Measurements from ENCODE around the gene SNRNP70. TPM values are rescaled to one million over a fixed set of nuclear protein-coding genes. Genes with fewer than 3 reads are reported as not detected.

SNRNP70 gene
- polyA plus RNA-seq, 3 donors: 27.4 to 360 (median 40.4) TPM

- H3K4me3 ChIP-seq (replicated peaks in 1 of 3; ENCODE audit: low read depth in 2 of 3, low read length in 3 of 3): no peak overlapping the region
- WGBS (ENCODE audit: insufficient coverage): 45% methylated on average over 3 of the region's 4 CpGs
- peaks cover 0 to 3% of the 10 kb centered on the region in 2 donors for H3K36me3 Mint-ChIP-seq
- no peaks in the 10 kb centered on the region for H3K36me3 ChIP-seq (replicated peaks in 1 of 2; ENCODE audit: control insufficient read depth in 1 of 2, insufficient read depth in 2 of 2, low read length in 2 of 2)
- peaks cover 12 to 14% of the 10 kb centered on the region in 2 donors for H3K9me3 ChIP-seq (replicated peaks in 1 of 2; ENCODE audit: control insufficient read depth in 1 of 2, insufficient read depth in 1 of 2, low read length in 2 of 2)
- H3K9me3 Mint-ChIP-seq: peaks cover 12 to 22% (median 16%) of the 10 kb centered on the region in 7 donors
- H3K9ac ChIP-seq (ENCODE audit: insufficient read depth, low read length, poor library complexity, severe bottlenecking): no peak overlapping the region
- peaks cover 13 to 54% of the 10 kb centered on the region in 2 donors for H3K27me3 ChIP-seq (ENCODE audit: control insufficient read depth in 2 of 2, insufficient read depth in 2 of 2, low read length in 2 of 2)
- no peak for TF ChIP-seq CTCF (IDR thresholded peaks at IDR 0.05)
- H4K20me1 ChIP-seq (ENCODE audit: insufficient read depth, low read length): no peaks in the 10 kb centered on the region
- H3K4me1 Mint-ChIP-seq: peaks cover 34% of the 10 kb centered on the region
- intact Hi-C loops (cut with micrococcal nuclease): no loop called here
- peaks cover 56 to 87% (median 74%) of the 10 kb centered on the region in 3 donors for H3K27me3 Mint-ChIP-seq (ENCODE audit: low read depth in 3 of 3)
- no peaks in the 10 kb centered on the region for H3K79me2 ChIP-seq (ENCODE audit: insufficient read depth, low read length)
- peak overlapping the region in 1 of 2 donors; percentile 29 for H3K4me3 Mint-ChIP-seq
- H3K4me1 ChIP-seq (ENCODE audit: control insufficient read depth in 1 of 2, insufficient read depth in 2 of 2, low read length in 2 of 2): peaks cover 18 to 43% of the 10 kb centered on the region in 2 donors
- no peak overlapping the region for H3K27ac ChIP-seq (ENCODE audit: low read depth in 1 of 2, low read length in 2 of 2)
- no peak overlapping the region for H2AFZ ChIP-seq (ENCODE audit: insufficient read depth, low read depth, low read length, poor library complexity, severe bottlenecking)
- H3K27ac Mint-ChIP-seq: peak overlapping the region in 1 of 7 donors; percentile 24
- DNase-seq: no peak
- no peak overlapping the region for H3K4me2 ChIP-seq (replicated peaks; ENCODE audit: extremely low read depth, low read length, poor library complexity, severe bottlenecking)
Measured at GRCh38 chr19:49155820-49156346, 70.6 kb downstream of the SNRNP70 start.

- H3K79me2 ChIP-seq (ENCODE audit: insufficient read depth, low read length): no peaks in the 10 kb centered on the region
- peaks cover 8 to 30% of the 10 kb centered on the region in 2 donors for H3K4me1 ChIP-seq (ENCODE audit: control insufficient read depth in 1 of 2, insufficient read depth in 2 of 2, low read length in 2 of 2)
- TF ChIP-seq CTCF (IDR thresholded peaks at IDR 0.05): no peak
- peaks cover 7 to 39% of the 10 kb centered on the region in 2 donors for H3K27me3 ChIP-seq (ENCODE audit: control insufficient read depth in 2 of 2, insufficient read depth in 2 of 2, low read length in 2 of 2)
- WGBS (ENCODE audit: insufficient coverage): under 1% methylated on average over 26 of the region's 41 CpGs
- Mint-ChIP-seq H3K27ac (peak within 1 kb of the TSS in 2 of 7 donors; percentile 24 to 65), H3K4me3 (peak within 1 kb of the TSS; percentile 75 to 96), H3K27me3 (ENCODE audit: low read depth in 3 of 3) (peaks cover 42 to 70% (median 65%) of the 10 kb centered on the region in 3 donors), H3K9me3 (peaks cover 2 to 9% (median 6%) of the 10 kb centered on the region in 7 donors), H3K4me1 (peaks cover 23% of the 10 kb centered on the region), H3K36me3 (no peaks in the 10 kb centered on the region)
- no peak within 1 kb of the TSS for H3K27ac ChIP-seq (ENCODE audit: low read depth in 1 of 2, low read length in 2 of 2)
- peak within 1 kb of the TSS; percentile 62 to 84 (median 69) for H3K4me3 ChIP-seq (replicated peaks in 1 of 3; ENCODE audit: low read depth in 2 of 3, low read length in 3 of 3)
- intact Hi-C loops (cut with micrococcal nuclease): no loop called here
- peak within 1 kb of the TSS; percentile 81 for H2AFZ ChIP-seq (ENCODE audit: insufficient read depth, low read depth, low read length, poor library complexity, severe bottlenecking)
- H3K9ac ChIP-seq (ENCODE audit: insufficient read depth, low read length, poor library complexity, severe bottlenecking): peak within 1 kb of the TSS; percentile 53
- no peak for DNase-seq
- no peaks in the 10 kb centered on the region for H4K20me1 ChIP-seq (ENCODE audit: insufficient read depth, low read length)
- H3K4me2 ChIP-seq (replicated peaks; ENCODE audit: extremely low read depth, low read length, poor library complexity, severe bottlenecking): peak within 1 kb of the TSS; percentile 94
- no peaks in the 10 kb centered on the region for H3K36me3 ChIP-seq (replicated peaks in 1 of 2; ENCODE audit: control insufficient read depth in 1 of 2, insufficient read depth in 2 of 2, low read length in 2 of 2)
- no peaks in the 10 kb centered on the region for H3K9me3 ChIP-seq (replicated peaks in 1 of 2; ENCODE audit: control insufficient read depth in 1 of 2, insufficient read depth in 1 of 2, low read length in 2 of 2)
Measured at GRCh38 chr19:49157445-49158224, 72.4 kb downstream of the SNRNP70 start, which contains the start of gene TRPM4. Gene TRPM4 (plus strand): TSS chr19:49157792. CDS start chr19:49157867, 75 bp downstream.

Small RNA genes lying within 50 kb of the gene (small RNA-seq; reads per million reads assigned to genes)
- not detected for gene RN7SL708P (ENCODE audit: insufficient read length, low read depth)

Other genes starting within 250 kb of the SNRNP70 start
- not detected for gene HSD17B14, start 249.0 kb upstream of the SNRNP70 start, polyA plus RNA-seq
- gene PLEKHA4, start 216.8 kb upstream of the SNRNP70 start, polyA plus RNA-seq: 1 to 10 TPM in 2 of 3 donors, under 1 TPM in 1; 0.69 to 1.5 (median 1.1) TPM
- gene PPP1R15A, start 213.0 kb upstream of the SNRNP70 start, polyA plus RNA-seq: 100 to 1,000 TPM; 127 to 745 (median 169) TPM
- gene TULP2, start 186.7 kb upstream of the SNRNP70 start, polyA plus RNA-seq: not detected
- gene NUCB1, start 185.1 kb upstream of the SNRNP70 start, polyA plus RNA-seq: 100 to 1,000 TPM in 2 of 3 donors, 10 to 100 TPM in 1; 80.9 to 178 (median 108) TPM
- under 1 TPM in 1 of 3 donors, not detected in 2; 0.38 TPM for gene DHDH, start 151.8 kb upstream of the SNRNP70 start, polyA plus RNA-seq
- gene BAX, start 130.6 kb upstream of the SNRNP70 start, polyA plus RNA-seq: 100 to 1,000 TPM in 1 of 3 donors, 10 to 100 TPM in 2; 69.2 to 135 (median 80.5) TPM
- gene FTL, start 120.1 kb upstream of the SNRNP70 start, polyA plus RNA-seq: over 10,000 TPM in 2 of 3 donors, 1,000 to 10,000 TPM in 1; 4,468 to 26,681 (median 23,650) TPM
- gene GYS1, start 92.1 kb upstream of the SNRNP70 start, polyA plus RNA-seq: 10 to 100 TPM; 13.3 to 26.0 (median 21.3) TPM
- 10 to 100 TPM; 40.1 to 44.4 (median 41.9) TPM for gene RUVBL2, start 91.6 kb upstream of the SNRNP70 start, polyA plus RNA-seq
- gene LHB, start 68.4 kb upstream of the SNRNP70 start, polyA plus RNA-seq: under 1 TPM in 1 of 3 donors, not detected in 2; 0.48 TPM
- gene CGB3, start 61.1 kb upstream of the SNRNP70 start, polyA plus RNA-seq: not detected
- gene CGB2, start 53.6 kb upstream of the SNRNP70 start, polyA plus RNA-seq: not detected
- not detected for gene CGB1, start 48.6 kb upstream of the SNRNP70 start, polyA plus RNA-seq
- not detected for gene CGB5, start 41.6 kb upstream of the SNRNP70 start, polyA plus RNA-seq
- gene CGB8, start 36.3 kb upstream of the SNRNP70 start, polyA plus RNA-seq: not detected
- not detected for gene CGB7, start 27.7 kb upstream of the SNRNP70 start, polyA plus RNA-seq
- gene NTF4, start 20.6 kb upstream of the SNRNP70 start, polyA plus RNA-seq: not detected
- gene KCNA7, start 12.8 kb upstream of the SNRNP70 start, polyA plus RNA-seq: not detected
- 1 to 10 TPM; 4.1 to 9.2 (median 4.2) TPM for gene LIN7B, start 28.9 kb downstream of the SNRNP70 start, polyA plus RNA-seq
- gene C19orf73, start 33.7 kb downstream of the SNRNP70 start, polyA plus RNA-seq: under 1 TPM; 0.60 to 0.76 (median 0.66) TPM
- under 1 TPM in 1 of 3 donors, not detected in 2; 0.43 TPM for gene PPFIA3, start 34.1 kb downstream of the SNRNP70 start, polyA plus RNA-seq
- not detected for gene HRC, start 69.9 kb downstream of the SNRNP70 start, polyA plus RNA-seq
- 1 to 10 TPM; 6.0 to 6.9 (median 6.6) TPM for gene TRPM4, start 72.3 kb downstream of the SNRNP70 start, polyA plus RNA-seq
- 1 to 10 TPM in 1 of 3 donors, under 1 TPM in 2; 0.21 to 1.5 (median 0.55) TPM for gene SLC6A16, start 239.7 kb downstream of the SNRNP70 start, polyA plus RNA-seq
- gene CD37, start 250.0 kb downstream of the SNRNP70 start, polyA plus RNA-seq: 100 to 1,000 TPM; 147 to 380 (median 194) TPM

Measured in CD14-positive monocyte (primary cell).